HK-2 (cell line): ENCODE measurements around the gene STARD13.

ENCODE experiments used
- DNase-seq: peaks from one replicate; pipeline ENCODE4 v3.0.0-alpha.2; 2018; ENCODE audit not compliant: unreplicated experiment

Gene STARD13, protein sequence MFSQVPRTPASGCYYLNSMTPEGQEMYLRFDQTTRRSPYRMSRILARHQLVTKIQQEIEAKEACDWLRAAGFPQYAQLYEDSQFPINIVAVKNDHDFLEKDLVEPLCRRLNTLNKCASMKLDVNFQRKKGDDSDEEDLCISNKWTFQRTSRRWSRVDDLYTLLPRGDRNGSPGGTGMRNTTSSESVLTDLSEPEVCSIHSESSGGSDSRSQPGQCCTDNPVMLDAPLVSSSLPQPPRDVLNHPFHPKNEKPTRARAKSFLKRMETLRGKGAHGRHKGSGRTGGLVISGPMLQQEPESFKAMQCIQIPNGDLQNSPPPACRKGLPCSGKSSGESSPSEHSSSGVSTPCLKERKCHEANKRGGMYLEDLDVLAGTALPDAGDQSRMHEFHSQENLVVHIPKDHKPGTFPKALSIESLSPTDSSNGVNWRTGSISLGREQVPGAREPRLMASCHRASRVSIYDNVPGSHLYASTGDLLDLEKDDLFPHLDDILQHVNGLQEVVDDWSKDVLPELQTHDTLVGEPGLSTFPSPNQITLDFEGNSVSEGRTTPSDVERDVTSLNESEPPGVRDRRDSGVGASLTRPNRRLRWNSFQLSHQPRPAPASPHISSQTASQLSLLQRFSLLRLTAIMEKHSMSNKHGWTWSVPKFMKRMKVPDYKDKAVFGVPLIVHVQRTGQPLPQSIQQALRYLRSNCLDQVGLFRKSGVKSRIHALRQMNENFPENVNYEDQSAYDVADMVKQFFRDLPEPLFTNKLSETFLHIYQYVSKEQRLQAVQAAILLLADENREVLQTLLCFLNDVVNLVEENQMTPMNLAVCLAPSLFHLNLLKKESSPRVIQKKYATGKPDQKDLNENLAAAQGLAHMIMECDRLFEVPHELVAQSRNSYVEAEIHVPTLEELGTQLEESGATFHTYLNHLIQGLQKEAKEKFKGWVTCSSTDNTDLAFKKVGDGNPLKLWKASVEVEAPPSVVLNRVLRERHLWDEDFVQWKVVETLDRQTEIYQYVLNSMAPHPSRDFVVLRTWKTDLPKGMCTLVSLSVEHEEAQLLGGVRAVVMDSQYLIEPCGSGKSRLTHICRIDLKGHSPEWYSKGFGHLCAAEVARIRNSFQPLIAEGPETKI

DNA sequence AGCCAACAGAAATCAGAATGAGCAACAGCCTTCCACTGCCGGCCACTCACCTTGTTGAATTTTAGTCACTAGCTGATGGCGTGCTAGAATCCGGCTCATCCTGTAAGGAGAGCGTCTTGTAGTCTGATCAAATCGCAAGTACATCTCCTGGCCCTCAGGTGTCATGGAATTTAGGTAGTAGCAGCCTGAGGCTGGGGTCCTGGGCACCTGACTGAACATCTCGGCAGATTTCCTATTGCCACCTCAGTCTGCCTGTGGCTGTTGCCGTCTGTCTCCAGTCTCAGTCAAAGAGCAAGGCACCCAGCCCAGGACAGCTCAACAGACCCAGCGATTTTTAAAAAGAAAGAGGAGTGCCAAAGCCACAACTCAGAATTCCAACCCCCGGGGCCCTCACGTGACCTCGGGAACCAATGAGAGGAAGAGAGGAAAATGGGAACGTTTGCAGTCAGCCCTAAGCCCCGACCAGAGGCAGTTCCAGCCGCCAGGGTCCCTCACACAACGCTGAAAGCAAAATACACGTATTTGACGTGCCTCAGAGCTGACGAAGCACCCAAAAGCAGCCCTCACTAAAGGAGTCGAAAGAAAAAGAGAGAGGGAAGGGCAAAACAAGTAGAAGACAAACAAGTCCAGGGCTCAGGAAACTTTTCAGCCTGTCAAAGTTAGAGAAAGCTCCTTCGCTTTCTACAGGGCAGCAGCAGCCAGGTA lies at the start of gene STARD13:
Gene STARD13 (minus strand): TSS at position 336 of the 705 bp plus-strand sequence. CDS start 117 bp downstream, at position 219.
- peak; percentile 88 for DNase-seq

DNA sequence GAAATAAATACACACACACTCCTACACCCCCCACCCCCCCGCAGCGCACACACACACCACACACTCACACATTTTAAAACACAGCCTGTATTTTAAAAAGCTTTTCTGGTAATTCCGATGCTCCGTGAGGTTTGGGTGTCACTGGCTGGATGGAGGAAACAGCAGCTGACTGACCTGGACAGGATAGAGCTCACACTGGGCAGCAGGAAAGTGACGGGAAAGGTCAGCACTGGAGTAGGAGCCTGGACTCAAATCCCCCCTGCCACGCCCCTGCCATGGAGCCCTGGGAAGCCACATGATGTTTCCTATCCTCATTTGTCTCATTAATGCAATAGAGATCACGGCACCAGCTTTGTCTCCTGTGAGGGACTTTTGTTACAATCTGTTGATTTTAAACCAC lies 49.3 kb upstream of the STARD13 start:
- DNase-seq, result no peak

GRCh38 chr13:33331962-33332361 lies 46.4 kb upstream of the STARD13 start:
- DNase-seq, result no peak

DNA sequence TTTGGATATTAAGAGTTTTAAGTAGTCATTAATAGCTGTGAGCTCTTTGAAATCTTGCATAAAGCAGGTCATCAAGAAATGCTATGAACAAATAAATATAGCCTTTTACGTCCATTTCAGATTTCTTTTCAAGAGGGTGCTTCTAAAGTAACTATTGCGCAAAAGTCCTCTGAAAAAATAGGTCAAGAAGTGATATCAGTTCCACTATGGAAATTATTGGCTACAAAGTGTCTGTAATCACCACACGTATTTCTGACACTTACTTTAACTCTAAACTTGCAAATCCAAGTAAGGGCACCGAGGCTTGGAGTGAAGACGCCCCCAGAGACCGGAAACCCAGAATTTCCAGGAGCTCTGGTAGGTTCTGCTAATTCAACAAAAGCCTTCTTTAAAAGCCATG lies 44.9 kb upstream of the STARD13 start:
- no peak for DNase-seq

GRCh38 chr13:33328701-33329100 lies 43.1 kb upstream of the STARD13 start:
- DNase-seq, result no peak

GRCh38 chr13:33326723-33327122 lies 41.2 kb upstream of the STARD13 start:
- DNase-seq, result no peak

DNA sequence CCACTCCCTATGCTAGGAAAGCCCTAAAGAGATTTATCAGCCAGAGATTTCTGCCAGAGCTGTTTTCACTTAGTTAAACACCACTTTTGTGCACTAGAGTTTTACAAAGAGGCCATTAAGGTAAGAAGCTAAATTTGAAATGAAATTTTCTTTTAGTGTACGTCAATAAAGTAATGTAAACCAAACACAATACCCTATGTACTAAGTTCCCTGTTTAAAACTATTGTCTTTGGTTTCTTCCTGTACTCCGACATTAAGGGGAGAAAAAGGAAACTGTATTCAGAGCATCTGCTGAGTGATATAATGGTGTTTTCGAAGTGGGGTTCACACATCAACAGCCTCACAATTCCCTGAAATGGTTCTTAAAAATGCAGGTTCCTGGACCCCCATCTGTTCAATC lies 40.7 kb upstream of the STARD13 start:
- DNase-seq, result no peak

- DNase-seq, result no peak
Observed at GRCh38 chr13:33323801-33324510, 38.4 kb upstream of the STARD13 start.

DNA sequence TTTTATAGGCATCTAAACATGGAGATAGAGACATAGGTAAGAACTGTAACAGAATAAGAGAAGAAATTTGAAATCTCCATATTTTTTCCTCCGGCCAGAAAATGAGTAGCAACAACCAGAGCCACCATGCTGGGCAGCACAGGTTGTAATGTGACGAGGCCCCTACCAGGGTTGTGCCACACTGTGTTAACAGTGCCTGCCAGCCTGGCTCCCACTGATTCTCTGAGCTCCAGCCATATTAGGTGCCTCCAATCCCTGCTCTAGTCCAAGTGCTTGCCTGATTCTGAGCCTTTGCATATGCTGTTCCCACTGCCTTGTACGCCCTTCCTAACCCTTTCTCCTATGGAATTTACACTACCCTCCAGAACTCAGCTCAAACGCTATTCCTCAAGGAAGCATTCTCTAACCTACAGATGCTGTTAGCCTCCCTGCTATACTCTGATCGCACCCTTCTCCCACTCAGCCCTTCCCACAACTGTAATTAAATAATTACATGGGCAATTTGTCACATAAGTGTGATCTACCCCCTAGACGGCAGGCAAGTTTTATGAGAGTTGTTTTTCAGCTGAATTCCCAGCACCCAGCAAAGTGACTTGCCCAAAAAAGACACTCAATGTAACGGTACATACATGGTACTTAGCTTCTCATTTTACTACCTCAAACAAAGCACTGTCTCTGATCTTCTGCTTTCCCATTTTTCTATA lies 37.6 kb upstream of the STARD13 start:
- DNase-seq, result no peak

DNA sequence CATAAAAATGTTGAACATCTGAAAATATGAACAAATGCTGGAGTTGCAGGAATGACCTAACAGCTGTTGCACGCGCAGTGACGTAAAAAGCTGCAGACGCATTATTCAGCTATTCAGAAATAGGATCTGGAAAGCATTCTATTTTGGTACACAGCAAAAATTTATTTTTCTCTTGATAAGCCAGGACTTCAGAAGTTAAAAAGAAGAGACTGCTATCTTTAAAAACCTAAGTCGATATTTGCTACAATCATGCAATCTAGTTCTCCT lies 36.9 kb upstream of the STARD13 start:
- no peak for DNase-seq

DNA sequence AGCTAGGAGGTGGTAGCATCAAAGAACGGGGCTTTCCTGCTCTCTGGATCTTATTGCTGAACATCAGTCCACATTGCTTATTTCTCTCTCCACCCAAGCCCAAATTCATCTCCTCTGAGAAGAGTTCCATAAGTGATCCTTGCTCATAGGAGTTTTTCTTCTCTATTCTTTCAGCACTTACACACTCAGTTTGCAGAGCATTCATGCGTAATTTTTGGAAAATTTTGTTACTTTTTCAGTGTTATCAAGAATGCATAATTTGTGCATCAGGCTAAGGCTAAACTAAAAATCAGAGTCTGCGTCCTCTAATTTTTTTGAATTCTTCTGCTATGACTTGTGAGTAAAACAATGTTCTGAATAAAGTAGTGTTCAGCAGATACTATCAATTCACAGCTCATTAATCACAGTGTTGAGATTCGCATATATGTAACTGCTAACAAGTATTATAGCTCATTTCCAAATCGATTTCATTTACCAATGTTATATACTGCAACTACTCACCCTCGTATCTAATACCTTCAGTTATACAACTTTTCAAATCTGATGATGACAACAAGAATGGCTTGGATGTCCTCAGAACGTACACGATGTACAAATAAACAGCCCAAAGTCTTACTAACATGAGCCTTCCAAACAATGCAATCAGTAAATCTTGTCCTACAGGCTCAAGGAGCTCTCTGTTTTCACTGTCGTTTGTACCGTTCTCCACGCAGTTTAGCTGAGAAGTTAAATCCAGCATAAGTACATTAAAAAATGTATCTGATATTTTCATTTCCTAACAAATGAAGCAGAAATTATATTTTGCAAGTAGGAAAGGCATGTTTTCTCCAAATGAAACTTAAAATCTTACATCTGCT lies 36.4 kb upstream of the STARD13 start:
- DNase-seq, result no peak

DNA sequence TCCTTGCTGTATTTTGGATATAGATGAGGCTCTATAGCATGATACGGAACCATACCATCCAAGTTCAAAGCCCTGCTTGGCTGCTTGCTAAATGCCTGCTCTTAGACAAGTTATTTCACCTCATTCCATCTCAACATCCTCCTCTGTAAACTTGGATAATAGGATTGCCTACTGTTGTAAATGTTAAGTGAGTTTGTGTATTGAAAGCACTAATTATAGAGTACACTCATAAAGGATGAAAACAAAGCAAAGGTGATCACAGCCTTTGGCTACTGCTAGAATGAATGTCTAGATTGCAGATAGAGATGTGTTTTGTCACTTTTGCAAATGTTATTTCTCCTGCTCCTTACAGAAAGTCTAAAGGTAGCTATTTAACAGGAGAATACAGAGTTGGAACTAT lies 34.3 kb upstream of the STARD13 start:
- DNase-seq, result no peak

- no peak for DNase-seq
Observed at GRCh38 chr13:33318744-33319143, 33.2 kb upstream of the STARD13 start.

DNA sequence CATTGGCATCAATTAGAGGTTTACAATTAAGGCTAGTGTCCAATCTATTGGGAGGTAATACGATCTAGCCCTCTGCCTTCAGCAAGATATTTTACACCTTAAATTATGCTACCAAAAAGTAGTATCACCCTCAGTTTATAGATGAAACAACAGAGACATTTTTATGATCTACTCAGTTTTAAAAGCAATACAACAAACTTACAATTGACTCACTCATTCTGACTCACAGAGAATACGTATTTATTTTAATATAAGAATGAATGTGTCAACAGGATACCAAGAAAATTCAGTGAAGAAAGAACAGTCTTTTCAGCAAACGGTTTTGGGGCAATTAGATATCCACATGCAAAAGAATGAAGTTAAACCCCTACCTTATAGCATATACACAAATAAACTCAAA lies 32.5 kb upstream of the STARD13 start:
- DNase-seq, result no peak

- DNase-seq, result no peak
Observed at GRCh38 chr13:33316890-33317289, 31.3 kb upstream of the STARD13 start.

DNA sequence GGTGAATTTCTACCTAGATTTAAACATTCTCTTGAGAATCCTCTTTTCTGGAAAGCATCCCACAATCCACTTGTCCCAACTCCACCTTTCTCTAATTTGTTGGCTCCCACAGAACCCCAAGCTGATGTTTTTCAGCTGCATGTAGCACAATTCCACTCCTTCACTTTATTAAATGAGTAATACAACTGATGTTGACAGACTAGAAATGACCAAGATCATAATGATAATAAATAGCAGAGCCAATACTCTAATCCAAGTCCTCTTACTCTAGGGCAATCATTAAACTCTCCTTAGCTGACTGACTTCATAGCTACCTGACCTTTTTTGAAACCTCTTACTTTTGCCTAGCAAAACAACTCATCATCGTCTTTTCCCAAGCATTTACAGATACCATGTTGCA lies 27.9 kb upstream of the STARD13 start:
- no peak for DNase-seq

GRCh38 chr13:33312861-33313212 lies 27.3 kb upstream of the STARD13 start:
- DNase-seq, result no peak

GRCh38 chr13:33312150-33312860 lies 26.8 kb upstream of the STARD13 start:
- DNase-seq, result no peak

- DNase-seq, result no peak
Observed at GRCh38 chr13:33311040-33311439, 25.5 kb upstream of the STARD13 start.
